Loucy (cell line): ENCODE results near the gene NOX1.
"Not testable (repeated sequence)": the region's sequence is repeated elsewhere in the genome, so short reads cannot be mapped to it uniquely, and the experiment has no call there.

Source experiments
- CTCF ChIP-seq: fragments of 200-600 bp; sonication (generic); conservative IDR thresholded peaks from 2 replicates; pipeline ENCODE4 v1.5.1; 2014; ENCODE audit warnings: mild to moderate bottlenecking, antibody characterized with exemption, low read length
- EZH2phosphoT487 ChIP-seq: fragments of 200-600 bp; IDR thresholded peaks from 2 replicates; pipeline ENCODE4 v1.6.1; 2018; ENCODE audit warnings: antibody characterized with exemption, mild to moderate bottlenecking, moderate library complexity, borderline replicate concordance

- not testable (repeated sequence) for TF ChIP-seq CTCF, EZH2phosphoT487
These were observed 65.9 kb downstream of the NOX1 start for GRCh38 chrX:100808265-100808664.
